Neuron (in vitro differentiated cells): ENCODE data around the gene SLC27A4.

Experiments used
- H2AFZ ChIP-seq: one replicate; pipeline ENCODE4 v1.6.1; 2013; ENCODE audit warnings: low read depth, mild to moderate bottlenecking, inconsistent platforms, low read length, moderate library complexity
- H3K27me3 ChIP-seq: one replicate; pipeline ENCODE4 v1.6.1; 2013; ENCODE audit warnings: low read length; ENCODE audit not compliant: insufficient read depth
- H3K36me3 ChIP-seq: one replicate; pipeline ENCODE4 v1.6.1; 2013; ENCODE audit warnings: low read length; ENCODE audit not compliant: insufficient read depth
- H3K4me1 ChIP-seq: one replicate; pipeline ENCODE4 v1.6.1; 2013; ENCODE audit warnings: low read length; ENCODE audit not compliant: insufficient read depth
- H3K4me3 ChIP-seq: 2 replicates; pipeline ENCODE4 v1.5.1; 2013; ENCODE audit warnings: mild to moderate bottlenecking, low read length, moderate library complexity
- H3K9me3 ChIP-seq: one replicate; pipeline ENCODE4 v1.6.1; 2013; ENCODE audit warnings: low read length

SLC27A4 gene

DNA sequence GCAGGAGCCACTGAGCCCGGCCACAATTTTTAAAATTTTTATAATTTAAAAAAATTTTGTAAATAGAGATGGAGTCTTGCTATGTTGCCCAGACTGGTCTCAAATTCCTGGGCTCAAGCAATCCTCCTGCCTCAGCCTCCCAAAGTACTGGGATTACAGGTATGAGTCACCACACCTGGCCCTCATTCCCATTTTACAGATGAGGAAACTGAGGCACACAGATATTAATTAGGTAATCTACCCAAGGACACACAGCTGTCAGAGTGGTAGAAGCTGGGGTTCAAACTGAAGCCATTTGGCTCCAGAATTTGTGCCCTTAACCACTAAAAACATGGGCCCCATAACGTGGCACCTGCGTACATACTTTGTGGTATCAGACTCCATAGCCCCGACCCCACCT, 25.6 kb upstream of the SLC27A4 start:
- no peaks in the 10 kb centered on the region for H3K27me3 ChIP-seq
- no peaks in the 10 kb centered on the region for H3K9me3 ChIP-seq
- no peaks in the 10 kb centered on the region for H3K4me1 ChIP-seq
- H3K36me3 ChIP-seq = peaks cover 55% of the 10 kb centered on the region
- H3K4me3 ChIP-seq = no peak overlapping the region
- no peak overlapping the region for H2AFZ ChIP-seq

DNA sequence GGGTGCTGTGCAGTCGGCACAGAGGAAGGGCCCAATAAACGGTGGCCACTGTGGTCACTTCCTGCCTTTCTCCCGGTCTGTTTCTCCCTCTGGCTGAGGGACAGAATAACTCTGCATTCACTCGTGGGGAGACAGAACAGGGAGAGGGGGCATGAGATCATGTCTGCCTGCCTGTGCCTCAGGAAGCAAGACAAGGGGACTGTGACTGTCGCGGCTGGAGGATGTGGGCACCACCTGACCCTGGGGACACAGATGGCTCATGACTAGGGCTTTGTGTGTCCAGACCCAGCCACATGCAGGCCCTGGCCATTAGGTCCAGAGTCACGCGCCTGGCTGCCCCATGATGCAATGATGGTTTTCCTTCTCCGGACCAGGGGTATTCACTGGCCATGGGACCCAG, 23.9 kb upstream of the SLC27A4 start:
- H3K36me3 ChIP-seq = peaks cover 38% of the 10 kb centered on the region
- H3K4me1 ChIP-seq = peaks cover 4% of the 10 kb centered on the region
- no peaks in the 10 kb centered on the region for H3K27me3 ChIP-seq
- no peaks in the 10 kb centered on the region for H3K9me3 ChIP-seq
- no peak overlapping the region for H2AFZ ChIP-seq
- no peak overlapping the region for H3K4me3 ChIP-seq

DNA sequence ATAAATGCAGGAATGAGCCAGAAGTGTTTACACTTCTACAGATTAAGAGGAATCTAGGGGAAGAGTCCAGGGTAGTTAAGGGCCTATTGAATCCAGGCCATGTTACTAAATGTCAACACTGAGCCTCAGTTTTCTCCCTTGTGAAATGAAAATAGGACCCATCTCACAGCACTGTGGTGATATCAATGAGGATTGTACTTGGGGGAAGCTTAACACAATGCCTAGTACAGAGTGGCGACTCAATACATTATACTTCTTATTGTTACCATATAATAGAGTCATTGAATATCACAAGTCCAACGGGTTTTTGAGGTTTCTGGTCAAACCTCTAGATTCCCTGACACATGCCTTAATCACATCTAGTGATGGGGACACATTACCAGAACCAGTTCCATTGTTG, 22.7 kb upstream of the SLC27A4 start:
- Histone ChIP-seq H3K4me3 (no peak overlapping the region), H3K36me3 (peaks cover 37% of the 10 kb centered on the region), H3K4me1 (peaks cover 8% of the 10 kb centered on the region), H2AFZ (no peak overlapping the region), H3K27me3 (no peaks in the 10 kb centered on the region), H3K9me3 (no peaks in the 10 kb centered on the region)

DNA sequence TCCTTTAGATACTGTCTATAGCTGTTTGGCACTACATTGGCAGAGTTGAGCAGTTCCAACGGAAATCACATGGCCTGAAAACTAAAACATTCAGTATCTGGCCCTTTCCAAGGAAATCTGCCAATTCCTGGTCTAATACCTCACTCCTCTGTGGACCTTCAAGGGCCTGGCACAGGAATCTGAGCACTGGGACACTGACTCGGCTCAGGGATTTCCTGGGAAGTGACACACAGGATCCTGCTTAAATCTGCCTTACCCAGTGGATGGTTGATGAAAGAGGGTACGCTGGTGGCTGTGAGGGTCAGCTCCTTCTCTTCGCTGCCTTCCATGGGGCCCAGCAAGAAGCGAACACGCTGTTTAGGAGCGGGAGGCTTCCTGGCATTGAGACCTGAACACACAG, 19.0 kb upstream of the SLC27A4 start:
- Histone ChIP-seq H3K27me3 (no peaks in the 10 kb centered on the region), H3K36me3 (peaks cover 35% of the 10 kb centered on the region), H3K4me1 (peaks cover 17% of the 10 kb centered on the region), H3K9me3 (no peaks in the 10 kb centered on the region), H2AFZ (no peak overlapping the region), H3K4me3 (peak overlapping the region; percentile 53)

DNA sequence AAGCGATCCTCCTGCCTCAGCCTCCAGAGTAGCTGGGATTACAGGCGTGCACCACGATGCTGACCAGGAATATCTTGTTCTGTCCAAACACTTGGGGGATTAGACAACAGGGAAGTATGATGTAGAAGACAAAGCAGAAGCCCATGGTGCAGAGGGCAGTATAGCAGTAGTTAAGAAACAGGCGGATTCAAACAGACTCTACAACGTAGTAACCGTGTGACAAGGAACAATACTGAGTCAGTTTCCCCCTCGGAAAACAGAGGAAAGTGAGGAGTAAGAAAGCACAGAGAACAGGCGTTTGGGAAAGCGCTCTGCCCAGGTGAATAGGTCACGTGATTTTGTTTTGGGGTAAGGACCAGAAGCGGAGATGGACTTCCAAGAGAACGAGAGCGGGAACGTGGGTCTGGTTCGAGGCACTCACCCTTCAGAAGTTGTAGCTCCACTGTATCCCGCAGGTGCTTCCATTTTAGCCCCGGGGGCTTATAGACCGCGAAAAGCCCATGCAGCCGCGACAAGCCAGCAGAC, 18.4 kb upstream of the SLC27A4 start:
- no peak overlapping the region for H2AFZ ChIP-seq
- H3K9me3 ChIP-seq = no peaks in the 10 kb centered on the region
- H3K27me3 ChIP-seq = no peaks in the 10 kb centered on the region
- H3K4me1 ChIP-seq = peaks cover 17% of the 10 kb centered on the region
- H3K4me3 ChIP-seq = peak overlapping the region; percentile 53
- peaks cover 32% of the 10 kb centered on the region for H3K36me3 ChIP-seq

DNA sequence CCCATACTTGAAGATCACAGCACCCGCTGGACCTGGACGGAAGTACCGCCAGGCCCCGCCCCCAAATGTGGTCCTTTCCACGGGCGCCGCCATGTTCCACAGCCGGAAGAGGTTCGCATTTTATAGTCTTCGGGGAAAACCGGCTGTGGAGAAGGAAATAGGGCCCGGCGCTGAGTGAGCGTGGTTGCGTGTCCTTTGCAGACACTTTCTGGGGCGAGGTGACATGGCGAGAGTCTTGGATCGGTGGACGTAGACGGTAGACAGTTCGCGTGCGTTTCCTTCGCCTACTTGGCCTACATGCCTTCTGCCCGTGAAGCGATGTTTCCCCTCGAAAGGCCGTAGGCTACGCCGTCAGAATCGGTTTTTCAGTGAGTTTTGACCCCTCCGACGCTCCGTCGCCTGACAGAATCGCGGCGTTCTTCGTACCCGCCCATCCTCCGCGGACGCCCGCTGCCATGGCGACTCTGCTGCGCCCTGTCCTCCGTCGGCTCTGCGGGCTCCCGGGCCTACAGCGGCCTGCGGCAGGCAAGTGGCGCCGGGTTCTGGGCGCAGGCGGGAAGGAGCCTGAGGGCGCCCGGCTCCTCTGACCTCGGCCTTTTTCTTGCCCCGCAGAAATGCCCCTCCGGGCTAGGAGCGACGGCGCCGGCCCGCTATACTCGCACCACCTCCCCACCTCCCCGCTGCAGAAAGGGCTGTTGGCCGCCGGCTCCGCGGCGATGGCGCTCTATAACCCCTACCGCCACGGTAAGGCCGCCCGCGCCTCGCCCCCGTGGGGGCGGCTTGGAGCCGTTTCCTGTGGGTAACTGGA, 17.7 kb upstream of the SLC27A4 start, which contains the start of the genes COQ4 and TRUB2:
TSS of gene COQ4 (plus strand) at position 436 of the 808 bp plus-strand sequence. CDS start at position 456, 20 bp downstream.
TSS of gene TRUB2 (minus strand) at position 44 of the 808 bp plus-strand sequence. CDS start at position 5, 39 bp downstream.
- Histone ChIP-seq H2AFZ (peak within 1 kb of the TSS; percentile 37), H3K4me1 (peaks cover 17% of the 10 kb centered on the region), H3K9me3 (no peaks in the 10 kb centered on the region), H3K27me3 (no peaks in the 10 kb centered on the region), H3K4me3 (peak within 1 kb of the TSS; percentile 53), H3K36me3 (peaks cover 30% of the 10 kb centered on the region)

DNA sequence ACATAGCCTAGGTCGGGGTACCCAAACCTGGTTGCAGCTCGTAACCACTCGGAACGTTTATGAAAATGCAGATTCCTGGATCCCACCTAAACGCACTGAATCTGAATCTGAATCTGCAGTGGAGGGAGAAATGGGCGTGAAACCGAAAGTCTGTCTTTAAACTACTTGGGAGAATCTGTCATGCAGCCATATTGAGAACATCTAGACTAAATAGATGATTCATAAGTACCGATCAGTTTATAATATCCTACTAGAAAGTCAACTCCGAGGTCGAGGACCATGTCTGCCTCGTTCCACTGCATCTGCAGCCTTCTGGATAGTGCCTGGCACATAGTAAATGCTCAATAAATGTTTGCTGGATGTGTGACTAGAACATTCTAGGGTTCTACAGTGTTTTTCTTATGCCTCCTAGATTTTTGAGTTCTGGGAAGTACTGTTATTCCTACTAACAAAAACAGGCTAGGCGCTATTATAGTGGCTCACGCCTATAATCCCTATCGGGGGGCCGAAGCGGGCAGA, 17.1 kb upstream of the SLC27A4 start:
- Histone ChIP-seq H3K9me3 (no peaks in the 10 kb centered on the region), H3K36me3 (peaks cover 33% of the 10 kb centered on the region), H2AFZ (peak overlapping the region; percentile 37), H3K4me1 (peaks cover 17% of the 10 kb centered on the region), H3K4me3 (peak overlapping the region; percentile 53), H3K27me3 (no peaks in the 10 kb centered on the region)

DNA sequence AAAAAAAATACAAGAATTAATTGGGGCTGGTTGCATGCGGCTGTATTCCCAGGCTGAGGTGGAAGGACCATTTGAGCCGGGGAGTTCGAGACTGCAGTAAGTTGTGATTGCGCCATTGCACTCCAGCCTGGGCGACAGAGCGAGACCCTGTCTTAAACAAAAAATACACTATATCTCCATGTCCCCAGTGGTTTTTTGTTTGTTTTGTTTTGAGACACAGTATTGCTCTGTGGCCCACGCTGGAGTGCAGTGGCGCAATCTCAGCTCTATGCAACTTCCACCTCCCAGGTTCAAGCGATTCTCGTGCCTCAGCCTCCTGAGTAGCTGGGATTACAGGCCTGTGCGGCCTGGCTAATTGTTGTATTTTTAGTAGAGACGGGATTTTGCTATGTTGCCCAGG, 16.5 kb upstream of the SLC27A4 start:
- H3K27me3 ChIP-seq = no peaks in the 10 kb centered on the region
- H3K9me3 ChIP-seq = no peaks in the 10 kb centered on the region
- peak overlapping the region; percentile 53 for H3K4me3 ChIP-seq
- H3K36me3 ChIP-seq = peaks cover 35% of the 10 kb centered on the region
- H3K4me1 ChIP-seq = peaks cover 17% of the 10 kb centered on the region
- no peak overlapping the region for H2AFZ ChIP-seq

DNA sequence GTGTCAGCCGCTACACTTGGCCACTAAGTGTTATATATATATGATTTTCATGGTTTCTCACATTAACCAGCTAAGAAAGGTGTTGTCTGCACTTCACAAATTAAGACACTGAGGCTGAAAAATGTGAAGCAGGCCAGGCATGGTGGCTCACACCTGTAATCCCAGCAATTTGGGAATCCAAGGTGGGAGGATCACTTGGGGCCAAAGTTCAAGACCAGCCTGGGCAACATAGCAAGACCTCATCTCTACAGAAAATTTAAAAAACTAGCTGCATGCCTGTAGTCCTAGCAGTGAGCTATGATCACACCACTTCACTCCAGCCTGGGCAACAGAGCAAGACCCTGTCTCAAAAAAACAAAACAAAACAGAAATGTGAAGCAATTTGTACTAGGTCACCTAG, 15.9 kb upstream of the SLC27A4 start:
- Histone ChIP-seq H3K4me3 (no peak overlapping the region), H2AFZ (no peak overlapping the region), H3K4me1 (peaks cover 17% of the 10 kb centered on the region), H3K9me3 (no peaks in the 10 kb centered on the region), H3K27me3 (no peaks in the 10 kb centered on the region), H3K36me3 (peaks cover 37% of the 10 kb centered on the region)

DNA sequence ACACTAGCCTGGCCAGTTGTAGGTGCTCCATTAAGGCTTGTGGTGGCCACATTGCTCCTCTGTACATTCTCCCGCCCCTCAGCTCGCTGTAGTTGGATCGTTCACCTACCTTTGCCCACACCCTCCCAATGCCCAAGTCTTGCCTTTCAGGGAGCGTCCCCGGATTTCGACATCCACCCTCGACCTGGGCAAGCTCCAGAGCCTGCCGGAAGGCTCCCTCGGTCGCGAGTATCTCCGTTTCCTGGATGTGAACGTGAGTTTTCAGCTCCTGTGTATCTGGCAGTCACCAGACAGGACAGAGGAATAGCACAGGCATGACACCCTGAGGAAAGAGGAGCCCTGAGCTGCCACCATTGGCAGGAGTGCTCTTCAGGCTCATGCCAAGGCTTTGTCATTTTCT, 14.7 kb upstream of the SLC27A4 start:
- Histone ChIP-seq H3K4me3 (no peak overlapping the region), H3K9me3 (no peaks in the 10 kb centered on the region), H3K36me3 (peaks cover 37% of the 10 kb centered on the region), H3K4me1 (peaks cover 17% of the 10 kb centered on the region), H2AFZ (no peak overlapping the region), H3K27me3 (no peaks in the 10 kb centered on the region)

DNA sequence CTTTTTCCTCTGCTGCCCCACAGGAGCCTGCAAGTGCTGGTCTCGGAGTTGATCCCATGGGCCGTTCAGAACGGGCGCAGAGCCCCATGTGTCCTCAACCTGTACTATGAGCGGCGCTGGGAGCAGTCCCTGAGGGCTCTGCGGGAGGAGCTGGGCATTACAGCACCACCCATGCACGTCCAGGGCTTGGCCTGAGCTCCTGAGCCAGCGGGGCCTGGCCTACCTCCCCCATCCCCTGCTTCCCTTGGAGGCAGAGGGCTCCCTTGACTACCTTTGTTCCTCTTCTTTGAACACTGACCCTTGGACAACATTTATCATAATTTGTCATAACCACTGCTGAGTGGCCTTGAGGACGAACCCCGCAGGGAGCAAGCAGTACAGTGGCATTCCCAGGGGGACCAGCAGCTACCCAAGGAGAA, 6.9 kb upstream of the SLC27A4 start:
- Histone ChIP-seq H3K4me1 (no peaks in the 10 kb centered on the region), H3K4me3 (no peak overlapping the region), H3K36me3 (peaks cover 25% of the 10 kb centered on the region), H2AFZ (no peak overlapping the region), H3K27me3 (no peaks in the 10 kb centered on the region), H3K9me3 (no peaks in the 10 kb centered on the region)

DNA sequence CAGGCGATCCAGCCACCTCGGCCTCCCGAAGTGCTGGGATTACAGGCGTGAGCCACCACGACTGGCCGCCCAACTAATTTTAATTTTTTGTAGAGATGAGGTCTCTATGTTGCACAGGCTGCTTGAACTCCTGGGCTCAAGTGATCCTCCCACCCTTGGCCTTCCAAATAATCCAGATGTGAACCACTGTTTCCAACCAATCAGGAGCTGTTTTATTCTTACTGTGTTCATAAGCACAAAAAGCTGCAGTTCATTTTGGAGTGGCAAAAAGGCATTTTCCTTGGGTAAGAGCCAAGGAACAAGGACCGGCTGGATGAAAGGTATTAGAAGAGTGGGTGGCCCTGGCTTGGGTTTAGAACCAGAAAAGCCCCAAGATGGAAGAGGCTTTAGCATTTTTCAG, 5.2 kb upstream of the SLC27A4 start:
- Histone ChIP-seq H3K4me1 (no peaks in the 10 kb centered on the region), H3K9me3 (no peaks in the 10 kb centered on the region), H3K4me3 (no peak overlapping the region), H3K27me3 (no peaks in the 10 kb centered on the region), H2AFZ (no peak overlapping the region), H3K36me3 (peaks cover 21% of the 10 kb centered on the region)

DNA sequence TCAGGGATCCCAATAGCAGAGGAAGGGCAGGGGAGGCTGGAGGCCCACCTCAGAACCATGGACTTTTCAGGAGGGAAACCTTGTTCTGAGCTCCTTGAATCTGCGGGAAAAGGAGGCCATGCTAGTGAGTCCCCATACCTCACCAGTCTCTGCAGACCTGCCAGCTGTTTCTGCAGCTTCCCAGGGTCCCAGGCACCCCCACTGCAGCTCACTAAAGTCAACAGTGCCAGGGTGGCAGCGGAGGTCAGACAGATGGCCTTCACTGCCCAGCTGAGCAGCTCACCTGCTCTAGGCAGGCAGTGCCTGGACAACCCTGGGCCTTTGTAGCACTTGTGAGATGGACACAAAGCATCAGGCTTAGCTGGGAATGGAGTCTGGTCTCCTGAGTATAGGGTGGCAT, 4.4 kb upstream of the SLC27A4 start:
- H3K36me3 ChIP-seq = peaks cover 21% of the 10 kb centered on the region
- no peak overlapping the region for H3K4me3 ChIP-seq

More for the DNA sequence above, 4.4 kb upstream of the SLC27A4 start:
- H3K4me1 ChIP-seq = peaks cover 1% of the 10 kb centered on the region
- no peaks in the 10 kb centered on the region for H3K9me3 ChIP-seq
- no peak overlapping the region for H2AFZ ChIP-seq
- H3K27me3 ChIP-seq = no peaks in the 10 kb centered on the region
